ENCODE results near the gene USP34. TPM values are rescaled to one million over a fixed set of nuclear protein-coding genes. Genes with fewer than 3 reads are reported as not detected.

USP34 gene
- total and polyA plus RNA-seq, 9 of the 15 experiments (the other 6 are each of a cell fraction or from before 2014, with no cell fraction given), result 19.8 to 108 (median 67.8) TPM

GRCh38 chr2:61470122-61470951, 550 bp downstream of the USP34 start (continued):
- TF ChIP-seq YY1 (IDR thresholded peaks at IDR 0.05; ENCODE audit: borderline replicate concordance in 1 of 3, control insufficient read depth in 1 of 3, extremely low read depth in 1 of 3, insufficient read depth in 3 of 3, insufficient read length in 1 of 3, insufficient replicate concordance in 2 of 3, low read depth in 1 of 3, low read length in 2 of 3) (peak in 2 of 3 experiments; percentile 68 to 75), PHF8 (IDR thresholded peaks at IDR 0.05; ENCODE audit: borderline replicate concordance, low read length) (peak; percentile 57; the same call in 1 of the 2 replicates), E2F6 (IDR thresholded peaks at IDR 0.05; ENCODE audit: borderline replicate concordance in 1 of 2, extremely low read depth in 1 of 2, insufficient read depth in 1 of 2, insufficient read length in 1 of 2, low read depth in 1 of 2, low read length in 1 of 2, poor library complexity in 1 of 2, severe bottlenecking in 1 of 2) (peak in 1 of 2 experiments; percentile 6), GATAD2B (IDR thresholded peaks at IDR 0.05; ENCODE audit: borderline replicate concordance) (peak; percentile 69), TAF7 (tag; IDR thresholded peaks at IDR 0.05) (0 out of 2 replicates have a peak, but pooled peaks have one; percentile 5), KHSRP (IDR thresholded peaks at IDR 0.05) (no peak), ZNF41 (CRISPR knock-in tag; conservative IDR thresholded peaks at IDR 0.05) (no peak), RBBP5 (IDR thresholded peaks at IDR 0.05; ENCODE audit: borderline replicate concordance, insufficient read depth, low read length, poor library complexity, severe bottlenecking) (peak; percentile 95), POLR2AphosphoS5 (IDR thresholded peaks at IDR 0.05; ENCODE audit: control insufficient read depth, insufficient read depth, low read depth, low read length) (peak; percentile 52; the same call in 1 of the 2 replicates), TSHZ1 (CRISPR knock-in tag; IDR thresholded peaks at IDR 0.05) (no peak), CHD1 (IDR thresholded peaks at IDR 0.05; ENCODE audit: low read length) (peak; percentile 95), HCFC1 (IDR thresholded peaks at IDR 0.05; ENCODE audit: low read depth, low read length) (peak; percentile 27; the same call in 1 of the 2 replicates), TRIM24 (IDR thresholded peaks at IDR 0.05) (no peak), HMGN3 (IDR thresholded peaks at IDR 0.05; ENCODE audit: borderline replicate concordance, extremely low read depth, insufficient read length, low read depth, low read length) (peak; percentile 68), PATZ1 (CRISPR knock-in tag; IDR thresholded peaks at IDR 0.05; ENCODE audit: borderline replicate concordance) (no peak), POLR2G (IDR thresholded peaks at IDR 0.05; ENCODE audit: low read depth, low read length) (peak; percentile 70), TCF7L2 (IDR thresholded peaks at IDR 0.05; ENCODE audit: low read depth, low read length) (no peak)

Measured in K562 (cell line).